ENCODE data around the gene ZNF628.
A peak's percentile ranks its signal among the peaks of the same experiment; 100 is the strongest.

ZNF628 gene

DNA sequence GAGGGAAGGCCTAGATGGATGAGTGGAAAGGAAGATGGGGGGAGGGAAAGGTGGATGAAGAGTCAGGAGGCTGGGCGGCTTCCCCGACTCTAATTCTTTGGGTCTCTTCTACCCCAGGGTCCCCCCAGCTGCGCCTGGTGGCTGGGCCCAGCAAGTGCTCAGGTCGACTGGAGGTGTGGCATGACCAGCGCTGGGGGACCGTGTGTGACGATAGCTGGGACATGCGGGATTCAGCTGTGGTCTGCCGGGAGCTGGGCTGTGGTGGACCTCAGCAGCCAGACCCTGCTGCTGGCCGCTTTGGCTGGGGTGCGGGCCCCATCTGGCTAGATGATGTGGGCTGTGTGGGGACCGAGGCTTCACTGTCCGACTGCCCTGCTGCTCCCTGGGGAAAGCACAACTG lies 21.3 kb downstream of the ZNF628 start:
- DNase-seq = no peak

DNA sequence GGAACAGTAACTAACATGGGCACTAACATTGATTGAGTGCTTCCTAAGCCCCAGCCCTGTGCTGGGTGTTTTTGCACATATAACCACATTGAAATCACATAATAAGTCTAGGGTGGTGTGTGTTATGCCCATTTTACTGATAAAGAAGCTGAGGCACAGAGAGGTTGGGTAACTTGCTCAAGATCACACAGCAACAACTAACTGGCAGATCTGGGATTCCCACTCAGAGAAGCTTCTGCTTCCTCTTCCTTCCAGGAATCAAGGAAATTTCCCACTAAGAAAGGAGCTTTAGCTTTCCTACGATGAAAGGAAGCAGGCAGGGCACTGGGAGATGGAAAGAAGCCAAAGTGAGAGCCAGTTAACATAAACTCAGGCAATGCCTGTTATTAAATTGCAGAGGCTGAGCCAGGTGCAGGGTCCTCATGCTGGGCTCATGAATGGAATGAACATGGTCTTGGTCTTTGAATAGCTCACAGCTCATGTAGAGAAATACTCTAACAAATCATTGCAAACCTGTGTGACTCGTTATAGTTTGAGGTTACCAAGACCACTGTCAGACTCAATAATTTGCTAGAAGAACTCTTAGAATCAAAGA lies 21.9 kb downstream of the ZNF628 start:
- no peak for DNase-seq

DNA sequence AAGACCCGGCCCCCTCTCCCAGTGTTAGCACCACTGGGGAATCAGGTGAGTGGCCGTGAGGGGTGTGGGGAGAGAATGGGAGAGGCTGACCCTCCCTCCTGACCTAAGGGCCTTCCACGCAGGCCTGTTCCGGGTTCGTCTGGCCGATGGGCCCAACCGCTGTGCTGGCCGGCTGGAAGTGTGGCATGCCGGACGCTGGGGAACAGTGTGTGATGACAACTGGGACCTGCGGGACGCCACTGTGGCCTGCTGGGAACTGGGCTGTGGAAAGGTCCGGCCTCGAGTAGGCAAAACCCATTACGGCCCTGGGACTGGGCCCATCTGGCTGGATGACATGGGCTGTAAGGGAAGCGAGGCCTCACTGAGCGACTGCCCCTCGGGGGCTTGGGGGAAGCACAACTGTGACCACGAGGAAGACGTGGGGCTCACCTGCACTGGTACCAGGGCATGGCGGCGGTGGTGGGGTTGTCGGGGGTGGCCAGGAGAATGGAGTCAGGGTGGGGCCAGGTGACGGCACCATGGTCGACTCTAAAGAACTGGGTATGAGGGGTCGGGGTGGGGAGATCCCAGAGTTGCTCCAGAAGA lies 24.0 kb downstream of the ZNF628 start:
- no peak for DNase-seq

DNA sequence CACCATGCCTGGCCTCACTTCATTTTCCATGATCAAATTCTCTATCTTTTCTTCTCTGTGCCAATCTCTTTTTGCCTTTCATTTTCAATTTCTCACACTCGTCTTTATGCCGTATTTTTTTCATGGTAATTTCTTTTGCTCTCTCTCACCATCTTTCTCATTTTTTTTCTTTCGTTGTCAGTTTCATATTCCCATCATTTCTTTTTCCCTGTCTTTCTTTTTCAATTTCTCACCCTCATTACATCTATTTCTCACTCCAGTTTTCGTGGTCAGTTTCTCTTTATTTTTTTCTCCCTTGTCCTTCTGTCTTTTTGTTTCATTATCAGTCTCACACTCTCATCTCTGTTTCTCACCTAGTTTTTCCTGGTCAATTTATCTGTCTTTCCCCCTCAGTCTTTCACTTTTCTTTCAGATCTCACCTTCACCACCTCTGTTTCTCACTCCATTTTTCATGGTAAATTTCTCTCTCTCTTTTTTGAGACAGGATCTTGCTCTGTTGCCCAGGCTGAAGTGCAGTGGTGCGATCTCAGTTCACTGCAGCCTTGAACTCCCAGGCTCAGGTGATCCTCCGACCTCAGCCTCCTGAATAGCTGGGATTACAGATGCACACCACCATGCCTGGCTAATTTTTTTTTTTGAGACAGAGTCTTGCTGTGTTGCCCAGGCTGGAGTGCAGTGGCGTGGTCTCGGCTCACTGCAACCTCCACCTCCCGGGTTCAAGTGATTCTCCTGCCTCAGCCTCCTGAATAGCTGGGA lies 26.0 kb downstream of the ZNF628 start:
- no peak for DNase-seq

DNA sequence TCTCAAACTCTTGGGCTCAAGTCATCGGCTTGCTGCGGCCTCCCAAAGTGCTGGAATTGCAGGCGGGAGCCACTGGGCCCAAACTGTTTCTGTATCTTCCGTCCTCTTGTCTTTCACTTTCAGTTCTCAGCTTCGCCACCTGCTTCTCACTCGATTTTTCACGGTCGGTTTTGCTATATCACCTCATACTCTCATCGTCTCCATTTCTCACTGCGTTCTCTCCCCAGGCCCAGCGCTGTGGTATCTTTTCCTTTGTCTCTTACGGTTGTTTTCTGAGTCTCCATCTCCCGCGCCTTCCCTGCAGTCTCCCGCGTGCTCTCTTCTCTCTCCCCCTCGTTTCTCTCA lies 26.7 kb downstream of the ZNF628 start:
- DNase-seq = no peak

DNA sequence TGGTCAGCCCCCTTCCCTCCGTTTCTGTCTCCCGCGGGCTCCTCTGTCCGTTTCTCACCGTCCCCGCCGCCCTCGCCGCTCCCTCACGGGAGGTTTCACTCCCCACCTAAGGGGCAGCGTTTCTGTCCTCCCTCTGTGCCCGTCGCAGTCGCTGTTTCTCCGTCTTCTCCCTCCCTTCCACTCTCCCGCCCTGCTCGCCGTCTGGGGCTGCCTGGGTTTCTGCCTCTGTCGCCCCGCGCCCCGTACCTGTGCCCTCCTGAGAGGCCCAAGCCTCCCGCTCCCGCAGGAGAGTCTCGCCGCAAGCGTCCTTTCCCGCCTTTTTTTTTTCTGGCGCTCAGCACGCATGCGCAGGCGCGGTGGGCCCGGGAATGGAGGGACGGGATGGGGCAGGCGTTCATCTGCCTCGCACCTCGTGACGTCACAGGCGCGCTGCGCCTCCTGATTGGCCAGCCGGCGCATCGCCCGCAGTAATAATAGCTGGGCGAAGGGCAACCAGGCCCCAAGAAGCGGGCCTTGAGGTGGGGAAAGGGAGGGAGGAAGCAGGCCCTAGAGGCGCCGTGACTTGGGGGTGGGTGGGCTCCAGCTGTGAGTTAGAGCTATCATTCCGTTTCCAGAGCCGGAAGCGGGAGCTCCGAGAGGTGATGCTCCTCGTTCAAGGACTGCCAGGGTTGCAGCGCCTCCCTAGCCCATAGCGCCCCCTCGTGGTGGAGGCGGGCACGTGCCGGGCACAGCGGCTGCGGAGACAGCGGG lies 27.3 kb downstream of the ZNF628 start:
- DNase-seq = peak; percentile 71 to 99 (median 95)

DNA sequence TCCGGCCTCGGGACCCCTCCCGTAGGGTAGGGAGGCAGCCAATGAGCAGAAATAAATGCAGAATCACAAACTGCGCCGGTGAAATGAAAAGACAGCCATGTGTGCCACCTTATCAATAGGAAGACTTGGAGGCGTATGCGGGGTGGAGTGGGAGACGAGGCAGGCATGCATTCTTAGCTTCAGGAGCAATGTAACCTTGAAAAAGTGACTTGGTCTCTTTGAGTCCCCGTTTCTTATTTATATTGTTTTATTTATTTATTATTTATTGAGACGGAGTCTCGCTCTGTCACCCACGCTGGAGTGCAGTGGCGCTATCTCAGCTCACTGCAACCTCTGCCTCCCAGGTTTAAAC lies 27.8 kb downstream of the ZNF628 start:
- DNase-seq = no peak

DNA sequence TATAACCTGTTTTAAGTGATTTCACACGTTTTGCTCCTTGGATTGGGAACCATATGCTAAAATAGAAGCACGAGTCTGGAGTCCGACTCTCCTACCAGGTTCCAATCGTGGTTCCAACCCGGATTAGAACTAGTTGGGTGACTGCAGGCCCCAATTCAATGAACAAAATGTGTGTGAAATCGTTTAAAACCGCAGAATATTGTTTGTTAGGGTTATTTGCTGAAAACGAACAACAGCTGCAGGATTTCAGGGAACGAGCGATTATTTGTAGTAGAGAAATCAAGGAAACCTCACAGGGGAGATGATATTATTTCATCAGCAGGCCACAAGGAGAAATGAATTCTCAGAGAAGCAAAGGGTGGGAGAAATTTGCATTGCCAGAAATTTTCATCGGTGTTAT lies 28.6 kb downstream of the ZNF628 start:
- no peak for DNase-seq

DNA sequence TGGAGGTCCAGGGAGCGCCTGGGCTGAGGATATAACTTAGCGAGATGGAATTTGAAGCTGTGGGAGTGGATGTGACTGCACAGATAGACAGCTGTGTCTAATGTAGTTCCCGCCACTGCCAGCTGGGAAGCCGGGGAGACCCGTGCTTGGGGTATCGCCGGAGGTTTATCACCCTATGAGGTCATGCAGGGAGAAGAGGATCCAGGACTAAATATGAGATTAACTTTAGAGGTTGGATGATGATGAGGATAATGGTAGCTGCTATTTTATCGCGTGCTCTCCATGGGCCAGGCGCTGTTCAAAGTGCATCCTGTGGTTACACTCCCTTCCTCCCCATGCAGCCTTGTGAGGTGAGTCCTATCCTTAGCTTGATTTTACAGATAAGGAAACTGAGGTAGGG lies 31.7 kb downstream of the ZNF628 start:
- DNase-seq = no peak

DNA sequence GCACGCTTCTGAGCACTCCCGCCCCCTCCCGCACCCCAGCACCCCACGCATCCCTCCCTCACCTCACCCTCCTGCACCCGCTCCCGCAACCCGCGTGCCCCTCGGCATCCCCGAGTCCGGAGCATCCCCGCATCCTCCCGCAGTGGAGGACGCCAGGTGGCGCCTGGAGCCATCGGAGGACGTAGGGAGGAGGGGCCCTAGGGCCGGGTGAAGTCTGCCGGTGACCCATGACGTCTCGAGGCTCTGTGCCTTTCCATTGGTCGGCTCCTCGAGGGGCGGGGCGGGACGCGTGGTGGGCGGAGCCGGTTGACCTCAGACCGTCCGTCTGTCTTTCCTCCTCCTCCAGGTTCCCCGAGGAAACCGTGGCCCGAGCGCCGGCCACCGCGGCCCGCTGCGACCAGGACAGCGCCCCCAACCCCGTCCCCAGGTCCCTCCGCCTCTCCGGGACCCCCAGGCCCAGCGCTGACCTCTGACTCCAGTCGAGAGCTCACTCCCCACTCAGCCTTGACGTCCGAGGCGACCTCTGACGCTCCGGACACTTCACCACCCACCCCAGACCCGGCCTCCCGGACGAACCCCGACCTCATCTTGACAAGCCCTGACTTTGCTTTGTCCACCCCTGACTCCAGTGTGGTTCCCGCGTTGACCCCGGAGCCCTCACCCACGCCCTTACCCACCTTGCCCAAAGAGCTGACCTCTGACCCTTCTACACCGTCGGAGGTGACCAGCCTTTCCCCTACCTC lies 40.6 kb downstream of the ZNF628 start:
- peak; percentile 36 to 91 (median 85) for DNase-seq

DNA sequence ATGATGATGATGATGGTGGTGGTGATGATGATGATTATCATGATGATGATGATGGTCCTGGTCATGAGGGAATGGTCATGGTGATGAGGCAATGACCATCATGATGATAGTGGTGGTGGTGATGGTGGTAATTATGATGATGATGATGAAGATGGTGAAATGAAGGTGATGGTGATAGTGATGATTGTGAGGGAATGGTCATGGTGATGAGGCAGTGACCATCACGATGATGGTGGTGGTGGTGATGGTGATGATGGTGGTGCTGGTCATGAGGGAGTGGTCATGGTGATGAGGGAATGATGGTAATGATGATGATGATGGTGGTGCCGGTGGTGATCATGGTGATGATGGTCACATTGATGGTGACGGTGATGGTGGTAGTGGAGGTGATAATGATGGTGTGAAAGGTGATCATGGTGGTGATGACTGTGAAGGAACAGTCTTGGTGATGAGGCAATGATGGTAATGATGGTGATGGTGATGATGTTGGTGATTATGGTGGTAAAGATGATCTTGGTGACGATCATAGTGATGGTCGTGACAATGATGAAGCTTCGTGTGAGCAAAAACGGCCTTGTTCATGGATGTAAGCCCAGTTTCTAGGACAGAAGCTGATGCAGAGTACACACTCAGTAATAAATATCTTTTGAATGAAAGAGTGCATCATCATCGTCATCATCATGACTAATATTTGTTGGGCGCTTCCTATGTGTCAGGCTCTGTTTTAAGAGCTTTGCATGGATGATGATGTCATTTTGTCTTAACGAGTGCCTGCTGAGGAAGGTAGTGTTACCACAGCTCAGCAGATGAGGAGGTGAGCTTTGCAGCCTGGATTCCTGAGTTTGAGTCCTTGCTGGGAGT lies 43.3 kb downstream of the ZNF628 start:
- no peak for DNase-seq

DNA sequence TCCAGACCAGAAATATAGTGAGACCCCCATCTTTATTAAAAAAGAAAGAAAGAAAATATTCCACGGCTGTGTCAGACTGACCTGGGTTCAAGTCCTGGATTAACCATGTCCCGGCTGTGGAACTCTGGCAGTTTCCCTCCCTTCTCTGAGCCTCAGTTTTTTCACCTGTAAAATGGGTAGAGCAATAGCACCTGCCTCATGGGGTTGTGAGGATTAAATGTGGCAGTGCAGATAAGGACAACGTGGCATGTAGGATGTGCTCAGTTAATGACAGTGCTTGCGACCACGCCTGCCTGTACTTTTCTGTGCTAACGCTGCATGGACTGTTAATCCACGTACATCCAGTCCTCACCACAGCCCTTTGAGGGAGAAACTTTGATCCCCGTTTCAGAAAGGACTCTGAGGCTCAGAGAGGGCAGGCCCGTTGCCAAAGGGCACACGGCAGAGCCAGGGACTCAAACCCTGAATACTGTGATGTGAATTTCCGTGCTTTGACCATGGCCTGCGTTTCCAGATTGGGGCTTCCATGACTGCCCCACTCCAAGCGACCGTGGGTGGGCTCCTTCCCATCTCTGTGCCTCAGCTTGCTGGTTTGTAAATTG lies 44.4 kb downstream of the ZNF628 start:
- no peak for DNase-seq

DNA sequence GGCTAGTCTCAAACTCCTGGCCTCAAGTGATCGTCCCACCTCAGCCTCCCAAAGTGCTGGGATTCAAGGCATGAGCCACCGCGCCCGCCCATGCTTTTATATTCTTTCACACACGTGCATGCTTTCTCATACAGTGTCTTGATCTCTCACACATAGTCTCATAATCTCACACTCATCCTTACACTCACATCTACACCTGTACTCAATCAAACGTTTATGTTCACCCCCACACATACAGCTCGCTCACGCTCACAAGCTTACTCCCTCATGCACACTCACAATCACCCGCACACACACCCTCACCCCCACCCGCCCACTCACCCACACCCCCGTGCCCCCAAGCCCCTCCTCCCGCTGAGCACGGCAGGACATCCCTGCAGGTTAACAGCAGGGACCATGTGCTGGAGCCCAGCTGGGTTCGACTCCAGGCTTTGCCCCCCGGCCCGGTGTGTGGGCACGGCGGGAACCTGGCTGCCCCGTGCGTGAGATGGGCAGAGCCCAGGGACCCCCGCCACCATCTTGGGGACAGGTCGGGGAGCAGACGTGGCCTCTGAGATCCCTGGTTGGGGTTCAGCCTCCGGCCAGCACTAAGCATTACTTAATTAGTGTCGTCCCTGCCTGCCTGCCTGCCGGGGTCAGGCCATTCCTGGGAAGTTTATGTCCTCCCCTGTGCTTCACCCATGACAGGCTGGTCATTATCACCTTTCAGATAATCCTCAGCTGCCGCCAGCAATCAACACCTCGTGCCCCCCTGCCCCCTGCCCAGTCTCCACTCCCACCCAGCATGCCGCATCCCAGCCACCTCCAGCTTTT lies 49.1 kb downstream of the ZNF628 start:
- DNase-seq = no peak

DNA sequence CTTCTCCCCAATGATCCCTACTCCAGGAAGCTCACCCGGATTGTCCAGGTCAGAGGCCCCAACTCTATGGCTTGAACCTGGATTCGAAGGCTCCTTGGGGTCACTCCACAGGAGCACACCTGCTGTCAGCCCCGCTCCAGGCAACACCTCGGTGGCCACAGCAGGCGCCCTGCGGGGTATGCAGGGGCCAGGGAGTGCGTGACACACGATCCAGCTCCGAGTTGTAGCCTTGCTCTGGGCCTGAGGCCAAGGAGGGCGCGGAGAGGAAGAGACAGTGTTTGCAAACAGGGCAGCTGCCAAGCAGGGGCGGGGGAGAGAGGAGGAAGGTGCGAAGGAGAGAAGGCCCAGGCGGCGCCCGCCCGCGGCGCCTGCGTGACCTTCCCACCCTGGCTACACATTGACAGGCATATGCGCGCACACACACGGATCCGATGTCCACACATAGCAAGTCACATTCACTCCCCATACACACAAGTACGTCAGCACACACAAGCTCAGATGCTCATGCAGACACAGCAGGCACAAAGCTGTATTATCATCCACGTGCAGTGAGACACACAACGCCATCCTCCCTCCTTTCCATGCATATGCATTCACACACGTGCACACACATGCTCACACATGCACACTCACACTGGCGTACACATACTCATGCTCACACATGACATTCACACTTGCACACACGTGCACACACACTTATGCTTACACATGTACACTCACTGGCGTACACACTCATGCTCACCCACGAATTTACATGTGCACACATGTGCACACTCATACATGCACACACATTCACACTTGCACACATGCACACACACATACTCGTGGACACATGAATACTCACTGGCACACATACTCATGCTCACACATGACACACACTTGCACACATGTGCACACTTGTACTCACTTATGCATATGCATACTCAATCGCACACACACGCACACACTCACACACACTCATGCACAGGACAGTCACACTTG lies 50.1 kb downstream of the ZNF628 start:
- peak in 2 of 14 donors; percentile 4 to 50 for DNase-seq

DNA sequence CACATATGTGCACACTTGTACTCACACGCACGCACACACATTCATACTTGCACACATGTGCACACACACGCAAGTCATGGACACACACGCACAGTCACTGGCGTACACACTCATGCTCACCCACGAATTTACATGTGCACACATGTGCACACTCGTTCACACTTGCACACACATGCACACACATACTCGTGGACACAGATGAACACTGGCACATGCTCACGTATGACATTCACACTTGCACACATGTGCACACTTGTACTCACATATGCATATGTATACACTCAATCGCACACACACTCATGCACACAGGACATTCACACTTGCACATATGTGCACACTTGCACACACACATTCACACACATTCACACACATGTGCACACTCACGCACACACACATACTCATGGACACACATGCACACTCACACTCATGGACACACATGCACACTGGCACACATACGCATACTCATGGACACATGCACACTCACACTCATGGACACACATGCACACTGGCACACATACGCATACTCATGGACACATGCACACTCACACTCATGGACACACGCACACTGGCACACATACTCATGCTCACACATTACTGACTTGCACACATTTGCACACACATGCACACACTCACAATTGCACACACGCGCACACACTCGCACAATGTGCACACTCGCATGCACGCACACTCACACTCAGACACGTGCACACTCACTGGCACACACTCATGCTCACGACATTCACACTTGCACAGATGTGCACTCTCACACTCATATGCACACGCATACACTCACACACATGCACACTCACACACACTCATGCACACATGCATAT lies 51.0 kb downstream of the ZNF628 start:
- DNase-seq = no peak

DNA sequence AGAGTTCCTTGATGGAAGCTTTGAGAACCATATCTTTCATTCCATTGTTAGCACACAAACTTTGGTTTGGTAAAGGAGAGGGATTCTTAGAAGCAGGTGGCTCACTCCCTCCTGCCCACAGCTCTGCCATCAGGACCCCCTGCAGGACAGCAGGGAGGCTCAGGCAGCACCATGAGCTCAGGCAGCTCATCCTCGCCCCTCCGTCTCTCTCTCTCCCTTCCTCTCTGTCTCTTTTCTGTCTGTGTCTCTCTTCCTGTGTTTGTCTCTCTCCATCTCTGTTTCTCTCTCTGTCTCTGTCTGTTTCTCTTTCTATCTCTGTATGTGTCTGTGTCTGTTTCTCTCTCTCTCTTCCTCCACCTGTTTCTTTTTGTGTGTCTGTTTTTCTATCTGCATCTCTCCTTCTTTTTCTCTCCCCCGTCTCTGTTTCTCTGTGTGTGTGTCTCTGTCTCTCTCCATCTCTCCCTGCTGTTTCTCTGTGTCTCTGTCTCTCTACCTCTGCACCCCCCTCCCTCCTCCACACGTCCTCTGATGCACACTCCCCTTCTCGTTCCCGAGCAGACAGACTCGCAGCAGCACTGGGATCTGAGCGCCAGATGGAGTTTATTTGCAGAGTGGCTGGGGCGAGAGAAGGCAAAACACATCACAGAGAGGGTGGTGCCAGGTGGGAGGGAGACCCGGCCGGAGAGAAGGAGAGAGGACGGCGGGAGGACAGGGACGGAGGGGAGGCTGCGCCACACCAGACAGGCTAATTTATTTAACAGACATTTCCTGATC lies 51.8 kb downstream of the ZNF628 start:
- DNase-seq = peak in 2 of 14 donors; percentile 9 to 94

DNA sequence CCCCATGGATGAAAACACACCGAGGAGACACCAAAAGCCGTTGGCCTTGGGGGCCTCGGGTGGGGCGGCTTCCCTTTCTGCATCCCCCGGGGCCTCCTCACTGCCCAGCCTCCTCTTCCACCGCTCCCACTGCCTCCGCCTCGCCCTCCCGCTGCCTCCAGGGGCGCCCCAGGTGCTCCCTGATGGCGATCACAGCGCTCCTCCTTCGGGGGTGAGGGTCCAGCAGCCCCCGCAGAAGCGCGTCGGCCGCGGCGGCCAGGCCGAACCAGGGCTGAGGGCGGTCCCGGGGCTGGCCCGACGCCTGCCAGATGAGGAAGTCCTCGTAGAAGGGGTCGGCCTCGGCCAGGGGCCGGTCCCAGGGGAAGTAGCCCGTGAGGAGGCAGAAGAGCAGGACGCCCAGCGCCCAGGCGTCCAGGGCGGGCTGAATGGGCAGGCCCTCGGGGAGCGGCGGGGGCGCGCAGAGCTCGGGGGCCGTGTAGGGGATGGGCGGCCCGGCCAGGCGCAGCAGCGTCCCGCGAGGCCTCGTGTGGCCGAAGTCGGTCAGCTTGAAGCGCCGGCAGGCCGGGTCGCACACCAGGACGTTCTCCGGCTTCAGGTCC lies 53.3 kb downstream of the ZNF628 start:
- no peak for DNase-seq
